Measurements from ENCODE around the gene ADGRG3. TPM values are rescaled to one million over a fixed set of nuclear protein-coding genes. Genes with fewer than 3 reads are reported as not detected.

The ADGRG3 gene
- total RNA-seq, 3 donors from 2014 or later, result 0.84 to 3.4 (median 1.8) TPM

- Histone ChIP-seq H3K9me3 (no peaks in the 10 kb centered on the region), H3K36me3 (ENCODE audit: low read depth) (no peaks in the 10 kb centered on the region), H3K4me3 (no peak overlapping the region), H3K4me1 (ENCODE audit: low read depth) (peaks cover 28% of the 10 kb centered on the region)
- no peak for ATAC-seq
- no peak for DNase-seq
- TF ChIP-seq, protein P1, sequence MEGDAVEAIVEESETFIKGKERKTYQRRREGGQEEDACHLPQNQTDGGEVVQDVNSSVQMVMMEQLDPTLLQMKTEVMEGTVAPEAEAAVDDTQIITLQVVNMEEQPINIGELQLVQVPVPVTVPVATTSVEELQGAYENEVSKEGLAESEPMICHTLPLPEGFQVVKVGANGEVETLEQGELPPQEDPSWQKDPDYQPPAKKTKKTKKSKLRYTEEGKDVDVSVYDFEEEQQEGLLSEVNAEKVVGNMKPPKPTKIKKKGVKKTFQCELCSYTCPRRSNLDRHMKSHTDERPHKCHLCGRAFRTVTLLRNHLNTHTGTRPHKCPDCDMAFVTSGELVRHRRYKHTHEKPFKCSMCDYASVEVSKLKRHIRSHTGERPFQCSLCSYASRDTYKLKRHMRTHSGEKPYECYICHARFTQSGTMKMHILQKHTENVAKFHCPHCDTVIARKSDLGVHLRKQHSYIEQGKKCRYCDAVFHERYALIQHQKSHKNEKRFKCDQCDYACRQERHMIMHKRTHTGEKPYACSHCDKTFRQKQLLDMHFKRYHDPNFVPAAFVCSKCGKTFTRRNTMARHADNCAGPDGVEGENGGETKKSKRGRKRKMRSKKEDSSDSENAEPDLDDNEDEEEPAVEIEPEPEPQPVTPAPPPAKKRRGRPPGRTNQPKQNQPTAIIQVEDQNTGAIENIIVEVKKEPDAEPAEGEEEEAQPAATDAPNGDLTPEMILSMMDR (IDR thresholded peaks at IDR 0.05), result no peak
- intact Hi-C loops (cut with DNase I, micrococcal nuclease), result no loop called here
Observed at GRCh38 chr16:57637424-57637823, 30.7 kb upstream of the ADGRG3 start.

GRCh38 chr16:57637965-57638364, 30.1 kb upstream of the ADGRG3 start:
- ATAC-seq (no peak), DNase-seq (no peak)
- H3K36me3 ChIP-seq (ENCODE audit: low read depth), result no peaks in the 10 kb centered on the region
- intact Hi-C loops (cut with DNase I, micrococcal nuclease), result no loop called here
- TF ChIP-seq, protein P1 (IDR thresholded peaks at IDR 0.05), result no peak
- H3K4me1 ChIP-seq (ENCODE audit: low read depth), result peaks cover 28% of the 10 kb centered on the region
- no peak overlapping the region for H3K4me3 ChIP-seq
- no peaks in the 10 kb centered on the region for H3K9me3 ChIP-seq

GRCh38 chr16:57638381-57638780, 29.7 kb upstream of the ADGRG3 start:
- TF ChIP-seq, protein P1 (IDR thresholded peaks at IDR 0.05), result no peak
- intact Hi-C loops (cut with DNase I, micrococcal nuclease), result no loop called here
- H3K4me3 ChIP-seq, result no peak overlapping the region
- no peak for ATAC-seq
- H3K36me3 ChIP-seq (ENCODE audit: low read depth), result no peaks in the 10 kb centered on the region
- H3K4me1 ChIP-seq (ENCODE audit: low read depth), result peaks cover 31% of the 10 kb centered on the region
- no peaks in the 10 kb centered on the region for H3K9me3 ChIP-seq
- DNase-seq, result no peak

DNA sequence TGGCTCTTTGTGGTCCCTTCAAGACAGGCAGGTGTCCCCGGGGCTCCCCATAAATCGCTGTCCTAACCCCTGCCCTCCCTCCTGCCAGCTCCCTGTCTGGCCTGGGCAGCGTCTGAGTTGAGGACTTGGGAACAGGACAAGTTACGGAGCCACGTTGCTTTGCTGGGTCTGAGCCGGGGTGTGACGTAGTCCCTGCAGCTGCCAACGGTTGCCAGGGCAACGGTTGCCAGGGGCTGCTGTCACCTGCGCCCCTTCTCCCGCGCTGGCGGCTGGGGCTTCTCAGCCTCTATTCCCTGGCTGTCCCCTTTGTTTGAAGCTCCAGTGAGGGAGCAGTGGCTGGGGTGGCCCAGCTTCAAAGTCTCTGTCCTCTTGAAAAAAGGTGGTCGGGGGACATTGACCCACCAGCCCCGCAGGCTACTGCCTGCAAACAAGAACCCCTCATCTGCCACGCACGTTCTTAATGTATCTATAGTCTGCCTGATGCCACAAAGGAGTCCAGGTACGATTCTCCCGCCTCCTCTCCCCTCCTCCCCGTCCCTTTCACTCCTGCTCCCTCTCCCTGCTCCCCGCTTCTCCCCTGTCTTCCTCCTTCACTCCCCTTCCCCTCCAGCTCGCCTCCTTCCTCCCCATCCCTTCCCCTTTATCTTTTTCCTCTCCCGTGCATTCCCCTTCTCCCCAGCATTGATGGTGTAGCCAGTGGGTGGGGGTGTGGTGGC, 28.8 kb upstream of the ADGRG3 start:
- Histone ChIP-seq H3K4me3 (no peak overlapping the region), H3K4me1 (ENCODE audit: low read depth) (peaks cover 25% of the 10 kb centered on the region), H3K36me3 (ENCODE audit: low read depth) (no peaks in the 10 kb centered on the region), H3K9me3 (no peaks in the 10 kb centered on the region)
- TF ChIP-seq, protein P1 (IDR thresholded peaks at IDR 0.05), result no peak
- ATAC-seq (no peak), DNase-seq (no peak)
- intact Hi-C loops (cut with DNase I, micrococcal nuclease), result no loop called here

- intact Hi-C loops (cut with DNase I, micrococcal nuclease), result no loop called here
- TF ChIP-seq, protein P1 (IDR thresholded peaks at IDR 0.05), result no peak
Observed at GRCh38 chr16:57640185-57640584, 27.9 kb upstream of the ADGRG3 start.

More at GRCh38 chr16:57640185-57640584, 27.9 kb upstream of the ADGRG3 start:
- DNase-seq (no peak), ATAC-seq (no peak)
- no peak overlapping the region for H3K4me3 ChIP-seq
- no peaks in the 10 kb centered on the region for H3K36me3 ChIP-seq (ENCODE audit: low read depth)
- H3K4me1 ChIP-seq (ENCODE audit: low read depth), result peaks cover 17% of the 10 kb centered on the region
- H3K9me3 ChIP-seq, result no peaks in the 10 kb centered on the region
